ENCODE results near the gene LANCL2.
"Not testable (repeated sequence)": the region's sequence is repeated elsewhere in the genome, so short reads cannot be mapped to it uniquely, and the experiment has no call there.

LANCL2 gene

DNA sequence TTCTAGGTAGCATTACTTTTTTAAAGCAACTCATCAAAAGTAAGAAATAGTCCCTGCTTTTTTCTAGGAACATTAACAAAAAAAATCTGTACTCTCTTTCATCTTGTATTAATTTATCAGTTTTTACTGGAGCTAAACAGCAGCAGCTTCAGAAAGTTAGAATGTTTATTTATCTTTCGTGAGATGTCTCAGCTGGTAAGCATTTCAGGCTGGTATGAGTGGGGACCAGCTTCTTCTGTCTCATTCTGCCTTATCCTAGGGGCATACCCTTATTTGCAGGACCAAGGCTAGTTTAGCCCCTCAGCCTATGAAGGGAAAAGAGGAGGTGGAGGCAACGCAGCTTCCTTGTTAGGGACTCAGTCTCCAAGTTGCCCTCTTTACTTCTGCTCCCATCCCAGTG is 35.1 kb downstream of the LANCL2 start:
- DNase-seq (ENCODE audit: low read depth): no peak
- TF ChIP-seq, protein P1, sequence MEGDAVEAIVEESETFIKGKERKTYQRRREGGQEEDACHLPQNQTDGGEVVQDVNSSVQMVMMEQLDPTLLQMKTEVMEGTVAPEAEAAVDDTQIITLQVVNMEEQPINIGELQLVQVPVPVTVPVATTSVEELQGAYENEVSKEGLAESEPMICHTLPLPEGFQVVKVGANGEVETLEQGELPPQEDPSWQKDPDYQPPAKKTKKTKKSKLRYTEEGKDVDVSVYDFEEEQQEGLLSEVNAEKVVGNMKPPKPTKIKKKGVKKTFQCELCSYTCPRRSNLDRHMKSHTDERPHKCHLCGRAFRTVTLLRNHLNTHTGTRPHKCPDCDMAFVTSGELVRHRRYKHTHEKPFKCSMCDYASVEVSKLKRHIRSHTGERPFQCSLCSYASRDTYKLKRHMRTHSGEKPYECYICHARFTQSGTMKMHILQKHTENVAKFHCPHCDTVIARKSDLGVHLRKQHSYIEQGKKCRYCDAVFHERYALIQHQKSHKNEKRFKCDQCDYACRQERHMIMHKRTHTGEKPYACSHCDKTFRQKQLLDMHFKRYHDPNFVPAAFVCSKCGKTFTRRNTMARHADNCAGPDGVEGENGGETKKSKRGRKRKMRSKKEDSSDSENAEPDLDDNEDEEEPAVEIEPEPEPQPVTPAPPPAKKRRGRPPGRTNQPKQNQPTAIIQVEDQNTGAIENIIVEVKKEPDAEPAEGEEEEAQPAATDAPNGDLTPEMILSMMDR (IDR thresholded peaks at IDR 0.05; ENCODE audit: control insufficient read depth, extremely low read depth, insufficient read depth): no peak

DNA sequence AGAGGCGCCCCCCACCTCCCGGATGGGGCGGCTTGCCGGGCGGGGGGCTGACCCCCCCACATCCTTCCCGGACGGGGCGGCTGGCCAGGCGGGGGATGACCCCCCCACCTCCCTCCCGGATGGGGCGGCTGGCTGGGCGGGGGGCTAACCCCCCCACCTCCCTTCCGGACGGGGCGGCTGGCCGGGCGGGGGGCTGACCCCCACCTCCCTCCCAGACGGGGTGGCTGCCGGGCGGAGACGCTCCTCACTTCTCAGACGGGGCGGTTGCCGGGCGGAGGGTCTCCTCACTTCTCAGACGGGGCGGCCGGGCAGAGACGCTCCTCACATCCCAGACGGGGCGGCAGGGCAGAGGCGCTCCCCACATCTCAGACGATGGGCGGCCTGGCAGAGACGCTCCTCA is 37.4 kb downstream of the LANCL2 start:
- not testable (repeated sequence) for H3K4me3 ChIP-seq (ENCODE audit: low read depth, low read length); DNase-seq (ENCODE audit: low read depth)

More for the DNA sequence above, 35.1 kb downstream of the LANCL2 start:
- no peak overlapping the region for H3K4me3 ChIP-seq (ENCODE audit: low read depth, low read length)

DNA sequence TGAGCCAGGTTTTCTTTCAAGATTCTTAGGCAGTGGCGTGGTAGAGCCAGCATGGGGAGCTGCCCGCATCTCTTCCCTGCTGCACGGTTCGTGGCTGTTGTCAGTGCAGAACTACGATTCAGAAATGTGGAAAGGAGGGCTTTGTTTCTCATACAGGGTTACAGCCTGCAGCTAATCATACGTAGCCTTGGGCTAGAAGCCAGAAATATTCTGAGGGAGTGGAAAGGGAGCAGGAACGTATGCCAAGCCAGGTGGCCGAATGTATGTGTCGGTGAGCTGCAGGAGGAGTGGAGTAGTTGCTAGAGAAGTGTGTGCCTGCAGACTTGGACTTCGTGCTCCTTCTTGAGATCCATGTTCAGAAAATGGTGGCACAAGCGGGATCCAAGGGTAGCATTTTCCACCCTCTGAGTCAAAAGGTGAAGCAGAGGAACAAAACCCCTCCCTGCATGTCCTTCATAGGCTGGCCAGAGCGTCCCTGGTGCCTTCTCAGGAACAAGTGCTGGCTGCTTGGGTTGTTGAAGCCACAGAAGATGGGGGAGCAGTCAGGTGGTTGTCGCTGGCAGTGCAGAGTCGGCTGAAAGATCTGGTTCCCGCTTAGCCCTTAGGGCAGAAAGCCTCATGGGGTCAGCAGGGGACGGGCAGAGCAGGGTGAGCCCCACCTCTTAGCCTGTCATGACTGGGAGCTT is 40.9 kb downstream of the LANCL2 start:
- TF ChIP-seq, protein P1 (IDR thresholded peaks at IDR 0.05; ENCODE audit: control insufficient read depth, extremely low read depth, insufficient read depth): no peak

DNA sequence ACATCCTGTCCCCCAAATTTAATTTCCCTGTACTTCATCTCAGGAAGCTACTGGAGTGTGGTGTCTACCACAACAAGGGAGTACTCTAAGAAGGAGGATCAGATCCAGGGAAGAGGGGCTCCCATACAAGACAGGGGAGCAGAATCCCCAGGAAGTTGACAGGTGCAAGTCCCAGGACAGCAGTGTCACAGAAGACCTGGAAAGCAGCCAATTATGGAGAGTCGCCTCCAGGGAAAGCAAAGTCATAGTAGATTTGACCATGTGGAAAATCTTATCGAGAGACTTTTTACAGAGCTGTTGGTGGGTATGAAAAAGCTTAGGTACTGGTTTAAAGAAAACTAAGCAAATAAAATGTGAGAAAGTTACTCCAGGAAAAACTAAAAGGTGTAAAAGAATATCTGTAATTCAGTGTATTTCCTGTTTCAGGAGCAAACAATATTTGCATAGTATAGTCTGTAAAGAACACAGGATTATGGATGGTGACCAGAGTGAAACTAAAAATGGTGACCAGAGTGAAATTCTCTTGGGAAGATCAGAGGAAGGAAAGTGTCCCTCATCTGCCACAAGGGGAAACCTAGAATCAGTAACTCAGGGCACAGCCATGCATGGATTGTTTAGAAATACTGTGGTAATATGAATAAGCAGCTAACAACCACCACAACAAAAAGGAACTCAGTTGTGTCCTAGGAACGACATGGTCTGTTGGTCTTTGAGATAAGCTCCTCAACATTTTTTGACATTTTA is 44.5 kb downstream of the LANCL2 start:
- DNase-seq (ENCODE audit: low read depth): no peak

More for the DNA sequence above, 40.9 kb downstream of the LANCL2 start:
- no peak for DNase-seq (ENCODE audit: low read depth)
- H3K4me3 ChIP-seq (ENCODE audit: low read depth, low read length): no peak overlapping the region

DNA sequence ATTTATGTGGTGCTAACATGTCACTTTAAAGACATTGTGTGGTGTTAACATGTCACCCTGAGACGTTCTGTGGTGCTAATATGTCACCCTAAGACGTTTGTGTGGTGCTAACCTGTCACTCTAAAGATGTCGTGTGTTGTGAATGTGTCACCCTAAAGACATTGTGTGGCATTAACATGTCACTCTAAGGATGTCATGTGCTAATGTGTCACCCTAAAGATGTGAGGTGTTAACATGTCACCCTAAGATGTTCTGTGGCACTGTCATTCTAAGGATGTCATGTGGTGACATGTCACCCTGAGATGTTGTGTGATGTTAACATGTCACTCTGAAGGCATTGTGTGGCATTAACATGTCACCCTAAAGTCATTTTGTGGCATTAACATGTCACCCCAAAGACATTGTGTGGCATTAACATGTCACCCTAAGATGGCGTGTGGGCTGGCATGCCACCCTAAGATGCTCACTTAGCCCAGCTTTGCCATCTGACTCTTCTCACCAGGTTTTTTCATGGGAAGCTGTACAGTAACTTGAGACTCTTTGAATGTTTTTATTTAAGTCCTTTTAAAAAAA is 45.6 kb downstream of the LANCL2 start:
- TF ChIP-seq, protein P1 (IDR thresholded peaks at IDR 0.05; ENCODE audit: control insufficient read depth, extremely low read depth, insufficient read depth): no peak

More for the DNA sequence above, 44.5 kb downstream of the LANCL2 start:
- TF ChIP-seq, protein P1 (IDR thresholded peaks at IDR 0.05; ENCODE audit: control insufficient read depth, extremely low read depth, insufficient read depth): no peak
- H3K4me3 ChIP-seq (ENCODE audit: low read depth, low read length): no peak overlapping the region

DNA sequence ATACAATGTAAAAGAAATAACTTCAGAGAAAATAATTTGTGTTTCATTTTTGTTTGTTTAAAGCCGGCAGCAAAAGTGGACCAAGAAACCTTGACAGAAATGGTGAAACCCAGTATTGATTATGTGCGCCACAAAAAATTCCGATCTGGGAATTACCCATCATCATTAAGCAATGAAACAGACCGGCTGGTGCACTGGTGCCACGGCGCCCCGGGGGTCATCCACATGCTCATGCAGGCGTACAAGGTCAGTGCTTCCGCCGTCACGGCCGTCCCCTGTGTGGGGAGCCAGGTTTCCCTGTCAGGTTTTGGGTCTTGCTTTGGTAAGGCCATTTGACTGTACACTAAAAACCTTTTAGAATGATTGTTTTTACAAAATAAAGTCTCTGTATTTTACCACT is 46.7 kb downstream of the LANCL2 start:
- no peak for DNase-seq (ENCODE audit: low read depth)
- TF ChIP-seq, protein P1 (IDR thresholded peaks at IDR 0.05; ENCODE audit: control insufficient read depth, extremely low read depth, insufficient read depth): no peak
- H3K4me3 ChIP-seq (ENCODE audit: low read depth, low read length): no peak overlapping the region

More for the DNA sequence above, 45.6 kb downstream of the LANCL2 start:
- DNase-seq (ENCODE audit: low read depth): no peak
- no peak overlapping the region for H3K4me3 ChIP-seq (ENCODE audit: low read depth, low read length)

DNA sequence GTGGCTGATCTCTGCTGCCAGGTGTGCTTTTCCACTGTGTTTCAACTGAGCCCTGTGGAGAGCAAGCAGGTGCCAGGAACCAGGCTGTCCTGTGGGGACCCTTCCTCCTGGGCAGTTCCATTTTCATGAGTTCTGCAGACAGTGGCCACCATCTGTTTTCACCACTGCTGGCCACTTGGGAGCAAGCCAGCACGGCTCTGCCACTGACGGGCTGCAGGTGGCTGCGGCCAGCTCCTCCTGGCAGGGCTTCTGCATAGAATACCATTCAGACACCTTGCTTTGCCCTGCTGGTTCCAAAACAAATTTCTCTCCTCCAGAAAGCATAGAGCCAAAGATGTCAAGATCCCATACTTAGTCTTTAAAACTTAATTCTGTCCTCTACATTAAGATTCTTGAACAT is 48.3 kb downstream of the LANCL2 start:
- DNase-seq (ENCODE audit: low read depth): no peak
- H3K4me3 ChIP-seq (ENCODE audit: low read depth, low read length): no peak overlapping the region
- TF ChIP-seq, protein P1 (IDR thresholded peaks at IDR 0.05; ENCODE audit: control insufficient read depth, extremely low read depth, insufficient read depth): no peak
